ENCODE results near the gene STXBP1.
"Not testable (repeated sequence)": the region's sequence is repeated elsewhere in the genome, so short reads cannot be mapped to it uniquely, and the experiment has no call there.

DNA sequence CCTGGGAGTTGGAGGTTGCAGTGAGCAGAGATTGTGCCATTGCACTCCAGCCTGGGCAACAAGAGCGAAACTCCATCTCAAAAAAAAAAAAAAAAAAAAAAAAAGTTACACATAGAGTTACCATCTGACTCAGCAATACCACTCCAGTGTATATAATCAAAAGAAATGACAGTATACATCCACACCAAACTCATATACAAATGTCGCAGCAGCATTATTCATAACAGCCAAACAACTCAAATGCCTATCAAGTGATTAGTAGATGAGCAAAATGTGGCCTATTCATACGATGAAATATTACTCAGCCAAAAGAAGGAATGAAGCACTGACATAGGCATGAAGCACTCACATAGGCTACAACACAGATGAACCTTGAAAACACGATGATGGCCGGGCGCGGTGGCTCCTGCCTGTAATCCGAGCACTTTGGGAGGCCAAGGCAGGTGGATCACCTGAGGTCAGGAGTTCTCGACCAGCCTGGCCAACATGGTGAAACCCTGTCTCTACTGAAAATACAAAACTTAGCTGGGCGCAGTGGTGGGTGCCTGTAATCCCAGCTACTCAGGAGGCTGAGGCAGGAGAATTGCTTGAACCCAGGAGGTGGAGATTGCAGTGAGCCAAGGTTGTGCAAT is 9.4 kb downstream of the STXBP1 start:
- not testable (repeated sequence) for TF ChIP-seq EP300 (IDR thresholded peaks at IDR 0.05; ENCODE audit: borderline replicate concordance in 1 of 2, low read depth in 2 of 2, low read length in 2 of 2); GABPA (IDR thresholded peaks at IDR 0.05; ENCODE audit: borderline replicate concordance, insufficient read depth, low read length); YY1 (IDR thresholded peaks at IDR 0.05; ENCODE audit: low read depth, low read length); POLR2A (IDR thresholded peaks at IDR 0.05; ENCODE audit: control extremely low read depth in 1 of 2, low read depth in 2 of 2, low read length in 2 of 2); BACH1 (IDR thresholded peaks at IDR 0.05; ENCODE audit: low read length); EZH2 (IDR thresholded peaks at IDR 0.05; ENCODE audit: low read depth, low read length, severe bottlenecking); SIN3A (conservative IDR thresholded peaks at IDR 0.05 in 1 of 2, IDR thresholded peaks at IDR 0.05 in 1 of 2; ENCODE audit: low read depth in 1 of 2, low read length in 2 of 2)
- TF ChIP-seq, protein P1, sequence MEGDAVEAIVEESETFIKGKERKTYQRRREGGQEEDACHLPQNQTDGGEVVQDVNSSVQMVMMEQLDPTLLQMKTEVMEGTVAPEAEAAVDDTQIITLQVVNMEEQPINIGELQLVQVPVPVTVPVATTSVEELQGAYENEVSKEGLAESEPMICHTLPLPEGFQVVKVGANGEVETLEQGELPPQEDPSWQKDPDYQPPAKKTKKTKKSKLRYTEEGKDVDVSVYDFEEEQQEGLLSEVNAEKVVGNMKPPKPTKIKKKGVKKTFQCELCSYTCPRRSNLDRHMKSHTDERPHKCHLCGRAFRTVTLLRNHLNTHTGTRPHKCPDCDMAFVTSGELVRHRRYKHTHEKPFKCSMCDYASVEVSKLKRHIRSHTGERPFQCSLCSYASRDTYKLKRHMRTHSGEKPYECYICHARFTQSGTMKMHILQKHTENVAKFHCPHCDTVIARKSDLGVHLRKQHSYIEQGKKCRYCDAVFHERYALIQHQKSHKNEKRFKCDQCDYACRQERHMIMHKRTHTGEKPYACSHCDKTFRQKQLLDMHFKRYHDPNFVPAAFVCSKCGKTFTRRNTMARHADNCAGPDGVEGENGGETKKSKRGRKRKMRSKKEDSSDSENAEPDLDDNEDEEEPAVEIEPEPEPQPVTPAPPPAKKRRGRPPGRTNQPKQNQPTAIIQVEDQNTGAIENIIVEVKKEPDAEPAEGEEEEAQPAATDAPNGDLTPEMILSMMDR (IDR thresholded peaks at IDR 0.05; ENCODE audit: control extremely low read depth in 1 of 3, insufficient read depth in 1 of 3, low read depth in 1 of 3, low read length in 3 of 3), result not testable (repeated sequence)
